Loucy (cell line): ENCODE measurements around the gene DHX40.

Experiments used
- EZH2phosphoT487 ChIP-seq: fragments of 200-600 bp; IDR thresholded peaks from 2 replicates; pipeline ENCODE4 v1.6.1; 2018; ENCODE audit warnings: antibody characterized with exemption, mild to moderate bottlenecking, moderate library complexity, borderline replicate concordance
- TF ChIP-seq, protein P1 (sequence below): fragments of 200-600 bp; sonication (generic); conservative IDR thresholded peaks from 2 replicates; pipeline ENCODE4 v1.5.1; 2014; ENCODE audit warnings: mild to moderate bottlenecking, antibody characterized with exemption, low read length

DNA sequence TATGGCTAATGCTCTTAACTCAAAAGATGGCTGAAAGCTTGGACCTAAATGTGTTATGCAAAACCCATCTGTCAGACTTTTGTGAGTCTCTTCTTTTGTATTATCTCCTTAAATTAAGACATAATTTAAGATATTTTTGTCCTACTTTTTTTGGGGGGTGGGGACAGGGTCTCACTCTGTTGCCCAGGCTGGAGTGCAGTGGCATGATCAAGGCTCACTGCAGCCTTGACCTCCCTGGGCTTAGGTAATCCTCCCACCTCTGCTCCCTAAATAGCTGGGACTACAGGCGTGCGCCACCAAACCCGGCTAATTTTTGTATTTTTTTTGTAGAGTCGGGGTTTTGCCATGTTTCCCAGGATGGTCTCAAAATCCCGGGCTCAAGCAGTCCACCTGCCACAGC, 61.3 kb downstream of the DHX40 start:
- TF ChIP-seq, protein P1, sequence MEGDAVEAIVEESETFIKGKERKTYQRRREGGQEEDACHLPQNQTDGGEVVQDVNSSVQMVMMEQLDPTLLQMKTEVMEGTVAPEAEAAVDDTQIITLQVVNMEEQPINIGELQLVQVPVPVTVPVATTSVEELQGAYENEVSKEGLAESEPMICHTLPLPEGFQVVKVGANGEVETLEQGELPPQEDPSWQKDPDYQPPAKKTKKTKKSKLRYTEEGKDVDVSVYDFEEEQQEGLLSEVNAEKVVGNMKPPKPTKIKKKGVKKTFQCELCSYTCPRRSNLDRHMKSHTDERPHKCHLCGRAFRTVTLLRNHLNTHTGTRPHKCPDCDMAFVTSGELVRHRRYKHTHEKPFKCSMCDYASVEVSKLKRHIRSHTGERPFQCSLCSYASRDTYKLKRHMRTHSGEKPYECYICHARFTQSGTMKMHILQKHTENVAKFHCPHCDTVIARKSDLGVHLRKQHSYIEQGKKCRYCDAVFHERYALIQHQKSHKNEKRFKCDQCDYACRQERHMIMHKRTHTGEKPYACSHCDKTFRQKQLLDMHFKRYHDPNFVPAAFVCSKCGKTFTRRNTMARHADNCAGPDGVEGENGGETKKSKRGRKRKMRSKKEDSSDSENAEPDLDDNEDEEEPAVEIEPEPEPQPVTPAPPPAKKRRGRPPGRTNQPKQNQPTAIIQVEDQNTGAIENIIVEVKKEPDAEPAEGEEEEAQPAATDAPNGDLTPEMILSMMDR, result no peak
- TF ChIP-seq EZH2phosphoT487, result no peak
